GM10266 (cell line): Measurements from ENCODE around the gene SLC25A1.
A peak's percentile ranks its signal among the peaks of the same experiment; 100 is the strongest.

Experiments used
- DNase-seq: peaks from one replicate; pipeline ENCODE4 v3.0.0; 2012; ENCODE audit errors: extremely low spot score
- TF ChIP-seq, protein P1 (sequence below): IDR thresholded peaks from 2 replicates; pipeline ENCODE4 v1.5.1; 2012; ENCODE audit warnings: mild to moderate bottlenecking, low read depth; ENCODE audit not compliant: control insufficient read depth, insufficient read depth; ENCODE audit errors: missing control alignments

The SLC25A1 gene

DNA sequence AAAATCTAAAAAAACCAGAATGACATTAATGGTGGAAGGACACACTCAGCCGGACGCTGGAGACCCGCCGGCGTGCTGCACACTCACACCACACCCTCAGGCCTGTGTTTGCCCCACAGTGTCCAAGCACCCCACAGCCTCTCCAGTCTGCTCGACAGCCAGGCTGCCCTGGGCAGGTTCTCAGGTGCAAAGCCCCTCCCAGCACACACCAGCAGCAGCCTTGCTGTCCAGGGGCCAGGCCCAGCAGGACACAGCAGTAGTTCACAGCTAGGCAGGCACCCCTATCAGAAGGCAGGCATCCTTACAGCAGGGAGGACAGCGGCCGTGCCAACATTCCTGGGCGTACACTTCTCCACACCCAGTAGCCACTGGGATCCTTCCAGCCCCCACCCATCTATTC is 1.7 kb upstream of the SLC25A1 start:
- DNase-seq, result no peak
- TF ChIP-seq, protein P1, sequence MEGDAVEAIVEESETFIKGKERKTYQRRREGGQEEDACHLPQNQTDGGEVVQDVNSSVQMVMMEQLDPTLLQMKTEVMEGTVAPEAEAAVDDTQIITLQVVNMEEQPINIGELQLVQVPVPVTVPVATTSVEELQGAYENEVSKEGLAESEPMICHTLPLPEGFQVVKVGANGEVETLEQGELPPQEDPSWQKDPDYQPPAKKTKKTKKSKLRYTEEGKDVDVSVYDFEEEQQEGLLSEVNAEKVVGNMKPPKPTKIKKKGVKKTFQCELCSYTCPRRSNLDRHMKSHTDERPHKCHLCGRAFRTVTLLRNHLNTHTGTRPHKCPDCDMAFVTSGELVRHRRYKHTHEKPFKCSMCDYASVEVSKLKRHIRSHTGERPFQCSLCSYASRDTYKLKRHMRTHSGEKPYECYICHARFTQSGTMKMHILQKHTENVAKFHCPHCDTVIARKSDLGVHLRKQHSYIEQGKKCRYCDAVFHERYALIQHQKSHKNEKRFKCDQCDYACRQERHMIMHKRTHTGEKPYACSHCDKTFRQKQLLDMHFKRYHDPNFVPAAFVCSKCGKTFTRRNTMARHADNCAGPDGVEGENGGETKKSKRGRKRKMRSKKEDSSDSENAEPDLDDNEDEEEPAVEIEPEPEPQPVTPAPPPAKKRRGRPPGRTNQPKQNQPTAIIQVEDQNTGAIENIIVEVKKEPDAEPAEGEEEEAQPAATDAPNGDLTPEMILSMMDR, result no peak

DNA sequence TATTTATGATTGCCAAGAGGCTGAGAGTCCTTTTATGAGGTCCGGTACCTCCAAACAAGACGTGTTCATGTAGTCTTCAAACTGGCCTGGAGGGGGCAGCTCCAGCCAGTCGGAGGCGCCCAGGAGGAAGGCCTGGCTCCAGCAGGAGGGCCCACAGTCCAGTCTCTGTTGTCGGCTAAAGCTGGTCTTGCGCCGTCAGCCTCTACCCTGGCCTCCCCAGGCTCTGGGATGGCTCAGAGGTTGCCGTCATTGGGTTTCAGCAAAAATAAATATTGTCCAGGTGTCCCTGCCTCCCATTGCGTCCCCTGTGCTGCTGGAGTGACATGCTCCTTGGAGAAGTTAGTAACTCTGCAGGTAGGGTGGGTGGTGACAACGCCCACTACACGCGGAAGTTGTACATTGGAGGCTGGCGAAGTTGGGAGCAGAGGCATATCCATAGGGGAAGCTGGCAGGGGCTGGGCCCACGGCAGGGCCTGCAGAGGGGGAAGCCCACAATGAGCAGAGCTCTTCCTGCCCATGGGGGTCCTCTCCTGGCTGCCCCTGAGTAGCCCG is 1.0 kb upstream of the SLC25A1 start:
- peak; percentile 80 for DNase-seq
- TF ChIP-seq, protein P1, result peak; percentile 80

GRCh38 chr22:19178065-19178656 is 375 bp downstream of the SLC25A1 start:
- peak; percentile 82 for DNase-seq
- TF ChIP-seq, protein P1, result peak; percentile 4

DNA sequence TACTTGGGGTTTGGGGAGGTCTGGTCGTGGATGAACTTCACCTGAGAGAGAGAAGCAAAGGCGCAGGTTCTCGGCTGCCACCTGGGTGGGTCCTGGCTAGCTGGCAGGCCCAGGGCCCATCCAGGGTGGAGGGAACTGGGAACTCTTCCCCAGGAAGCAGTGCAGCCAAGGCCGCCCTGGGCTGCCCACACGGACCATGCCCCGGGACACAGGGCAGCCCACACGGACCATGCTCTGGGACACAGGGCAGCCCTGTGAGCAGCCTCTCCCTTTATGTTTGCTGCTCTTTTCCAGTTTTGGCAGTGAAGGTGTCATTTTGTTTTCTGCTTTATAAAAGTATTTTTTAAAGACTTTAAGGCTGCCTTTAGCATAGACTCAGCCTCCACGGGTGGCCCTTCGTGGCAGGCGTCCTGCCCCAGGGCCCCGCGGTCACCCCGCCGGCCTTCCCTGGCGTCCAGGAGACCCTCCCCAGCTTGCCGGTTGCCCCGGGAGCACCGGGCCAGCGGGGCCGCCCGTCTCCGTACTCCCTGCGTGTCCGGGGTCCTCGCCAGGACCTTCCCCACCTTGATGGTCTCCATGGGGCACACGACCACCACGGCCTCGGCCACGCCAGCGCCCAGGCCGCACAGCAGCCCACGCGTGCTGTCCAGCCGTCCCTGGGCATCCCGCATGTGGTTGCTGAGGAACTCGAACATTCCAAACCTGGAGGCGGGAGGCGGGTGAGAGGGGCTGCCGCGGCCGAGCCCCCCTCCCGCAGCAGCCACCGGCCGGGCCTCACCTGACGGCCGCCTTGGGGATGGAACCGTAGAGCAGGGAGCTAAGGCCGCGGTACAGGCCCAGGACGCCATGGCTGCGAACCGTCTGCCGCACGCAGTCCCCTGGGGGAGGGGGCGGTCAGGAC is 1.1 kb downstream of the SLC25A1 start:
- no peak for DNase-seq
- TF ChIP-seq, protein P1, result no peak

GRCh38 chr22:19176732-19177131 is 1.8 kb downstream of the SLC25A1 start:
- TF ChIP-seq, protein P1, result no peak

DNA sequence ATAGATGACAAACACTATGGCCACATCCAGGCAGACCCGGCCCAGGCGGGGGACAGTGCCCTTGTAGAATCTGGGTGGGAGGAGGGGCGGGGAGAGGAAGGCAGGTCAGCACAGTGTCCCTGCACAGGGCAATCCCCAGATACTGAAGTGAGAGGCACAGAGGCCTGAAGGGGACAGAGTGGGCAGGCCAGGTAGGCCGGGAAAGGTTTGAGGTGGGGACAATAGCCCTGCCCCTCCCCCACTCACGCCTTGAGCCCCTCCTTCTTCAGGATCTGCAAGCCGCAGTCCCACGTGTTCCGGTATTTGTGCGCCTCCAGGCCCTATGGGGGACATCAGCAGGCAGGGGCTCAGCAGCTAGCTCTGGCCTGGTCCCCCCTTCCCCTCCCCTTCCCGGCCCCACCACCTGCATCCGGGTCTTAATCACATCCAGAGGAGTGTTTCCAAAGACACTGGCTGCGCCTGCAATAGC is 2.3 kb downstream of the SLC25A1 start:
- no peak for DNase-seq
- TF ChIP-seq, protein P1, result no peak

More at GRCh38 chr22:19176732-19177131, 1.8 kb downstream of the SLC25A1 start:
- no peak for DNase-seq
